Activated naive CD4-positive, alpha-beta T cell (primary cell): ENCODE results near the gene SKAP1.
A peak's percentile ranks its signal among the peaks of the same experiment; 100 is the strongest.
"Not testable (repeated sequence)": the region's sequence is repeated elsewhere in the genome, so short reads cannot be mapped to it uniquely, and the experiment has no call there.

Experiments
- DNase-seq, 4 experiments: peaks; one replicate each; lab custom pipeline; 2025; lab: John Stamatoyannopoulos, UW

Gene SKAP1

GRCh38 chr17:48429638-48430586 lies at the start of gene SKAP1:
Gene SKAP1 (minus strand): TSS chr17:48430214.
- peak in 3 of 4 experiments; percentile 20 to 60 (median 29) for DNase-seq

GRCh38 chr17:48479014-48479402 lies 49.0 kb upstream of the SKAP1 start:
- no peak for DNase-seq

DNA sequence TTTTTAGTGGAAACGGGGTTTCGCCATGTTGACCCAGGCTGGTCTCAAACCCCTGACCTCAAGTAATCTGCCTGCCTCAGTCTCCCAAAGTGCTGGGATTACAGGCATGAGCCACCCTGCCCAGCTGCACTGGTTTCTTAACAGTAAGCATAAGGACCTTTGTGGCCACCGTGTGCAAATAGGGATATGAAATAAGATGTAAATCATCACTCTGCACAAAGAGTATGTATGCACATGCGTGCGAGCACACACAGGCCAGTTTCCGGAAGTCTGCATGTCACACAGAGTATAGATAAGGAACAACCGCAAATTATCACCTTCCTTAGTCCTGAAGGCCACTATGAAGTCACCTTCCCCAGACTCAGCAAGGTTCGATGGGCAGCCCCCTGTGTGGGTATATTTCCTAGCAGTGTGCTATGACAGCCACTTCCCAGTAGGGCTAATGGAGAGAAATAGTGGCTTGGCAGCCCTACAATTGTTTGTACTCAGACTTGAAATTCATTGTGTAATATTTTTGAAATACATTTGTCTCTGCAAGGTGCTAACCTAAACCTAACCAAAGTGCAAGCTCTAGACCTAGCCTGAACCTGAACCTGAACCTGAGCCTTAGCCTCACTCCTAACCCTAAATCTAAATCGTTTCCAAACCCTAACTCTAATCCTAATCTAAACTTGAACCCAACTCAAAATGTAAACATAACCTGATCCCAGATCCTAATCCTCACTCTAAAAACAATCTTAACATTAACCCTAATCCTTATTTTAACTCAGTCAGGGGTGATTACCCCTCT lies 48.4 kb upstream of the SKAP1 start:
- DNase-seq = peak in 1 of 4 experiments; percentile 3

GRCh38 chr17:48477221-48477620 lies 47.2 kb upstream of the SKAP1 start:
- no peak for DNase-seq

GRCh38 chr17:48472411-48473281 lies 42.6 kb upstream of the SKAP1 start:
- DNase-seq = no peak

GRCh38 chr17:48471817-48472410 lies 41.9 kb upstream of the SKAP1 start:
- DNase-seq = no peak

GRCh38 chr17:48470388-48471034 lies 40.5 kb upstream of the SKAP1 start:
- no peak for DNase-seq

- DNase-seq = no peak
Measured at GRCh38 chr17:48469227-48469626, 39.2 kb upstream of the SKAP1 start.

DNA sequence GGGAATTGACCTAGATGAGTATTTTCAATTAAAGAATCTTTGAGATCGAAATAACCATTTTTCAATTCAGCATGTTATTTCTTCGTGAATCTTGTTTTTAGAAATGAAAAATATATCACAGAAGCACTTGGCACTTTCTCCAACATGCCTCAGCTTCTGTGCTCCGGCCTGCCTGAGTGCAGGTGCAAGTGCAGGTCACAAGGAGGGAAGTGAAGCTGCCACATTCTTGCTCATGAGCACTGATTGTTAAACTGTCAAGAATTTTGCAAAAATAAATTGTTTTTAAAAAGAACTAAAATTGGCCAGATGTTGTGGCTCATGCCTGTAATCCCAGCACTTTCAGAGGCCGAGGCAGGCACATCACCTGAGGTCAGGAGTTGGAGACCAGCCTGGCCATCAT lies 38.3 kb upstream of the SKAP1 start:
- no peak for DNase-seq

- no peak for DNase-seq
Measured at GRCh38 chr17:48465884-48466283, 35.9 kb upstream of the SKAP1 start.

DNA sequence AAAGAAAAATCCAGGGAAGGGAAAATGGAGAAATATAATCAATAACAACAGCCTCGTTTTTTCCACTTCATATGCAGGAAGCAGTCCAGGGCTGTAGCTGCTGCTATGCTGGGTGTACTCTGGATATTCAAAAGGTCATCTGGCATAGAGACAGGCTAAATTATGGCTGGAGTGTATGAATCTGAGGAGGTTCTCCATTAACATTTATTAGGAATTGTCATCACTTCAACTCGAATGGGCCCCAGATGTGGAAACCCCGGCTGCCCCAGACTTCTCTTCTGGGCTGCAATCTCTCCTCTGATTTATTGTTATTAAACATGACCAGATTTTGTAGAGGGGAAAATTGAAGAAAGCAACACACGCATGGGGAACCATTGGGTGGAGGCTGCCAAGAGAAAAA lies 33.5 kb upstream of the SKAP1 start:
- no peak for DNase-seq

DNA sequence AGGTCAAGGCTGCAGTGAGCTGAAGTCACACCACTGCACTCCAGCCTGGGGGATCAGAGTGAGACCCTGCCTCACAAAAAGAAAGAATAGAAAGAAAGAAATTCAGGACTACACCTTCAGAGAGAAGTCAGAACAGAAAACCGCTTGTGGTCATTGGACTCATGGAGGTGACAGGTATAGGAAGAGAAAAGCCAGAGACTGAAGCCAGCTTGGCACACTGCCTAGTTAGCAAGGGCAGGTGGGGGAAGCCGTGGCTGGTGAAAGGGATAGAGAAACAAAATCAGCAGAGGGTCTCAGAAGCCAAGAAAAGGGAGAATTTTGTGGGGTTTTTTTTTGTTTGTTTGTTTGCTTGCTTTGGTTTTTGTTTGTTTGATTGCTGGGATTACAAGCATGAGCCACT lies 32.9 kb upstream of the SKAP1 start:
- DNase-seq = no peak

- DNase-seq = no peak
Measured at GRCh38 chr17:48460052-48460451, 30.0 kb upstream of the SKAP1 start.

DNA sequence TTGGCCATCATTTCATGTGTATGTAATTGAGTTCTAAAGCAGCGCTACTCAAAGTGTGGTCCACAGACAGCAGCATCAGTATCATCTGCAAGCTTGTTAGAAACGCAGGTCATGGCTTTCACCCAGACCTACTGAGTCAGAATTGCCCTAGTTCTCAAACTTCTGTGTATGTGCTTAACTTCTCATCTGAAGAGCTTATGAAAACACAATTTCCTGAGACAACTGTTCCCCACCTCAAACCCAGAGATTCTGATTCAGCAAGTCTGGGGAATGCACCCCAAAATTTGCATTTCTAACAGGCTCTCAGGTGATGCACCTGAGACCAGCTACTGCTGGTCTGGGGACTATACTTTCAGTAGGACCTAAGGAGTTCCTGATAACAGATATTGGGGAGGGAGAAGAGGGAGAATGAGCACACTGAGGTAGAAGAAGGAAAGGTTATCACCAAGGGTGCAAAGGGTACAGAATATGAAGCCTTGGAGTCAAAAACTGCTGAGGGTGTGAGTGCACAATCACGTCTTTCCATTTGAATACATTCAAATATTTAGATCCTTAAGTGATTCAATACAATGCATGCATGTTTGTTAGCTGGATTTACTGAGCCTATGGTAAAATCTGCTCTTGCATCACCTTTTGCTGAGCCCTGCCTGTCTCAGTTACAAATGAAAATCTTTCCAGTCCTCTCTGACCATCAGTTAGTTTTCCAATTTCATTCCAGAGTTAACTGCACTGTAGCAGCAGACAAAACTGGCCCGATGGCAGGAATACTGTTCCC lies 29.2 kb upstream of the SKAP1 start:
- DNase-seq = no peak

GRCh38 chr17:48457080-48457836 lies 27.2 kb upstream of the SKAP1 start:
- peak; percentile 37 to 69 (median 49) for DNase-seq

DNA sequence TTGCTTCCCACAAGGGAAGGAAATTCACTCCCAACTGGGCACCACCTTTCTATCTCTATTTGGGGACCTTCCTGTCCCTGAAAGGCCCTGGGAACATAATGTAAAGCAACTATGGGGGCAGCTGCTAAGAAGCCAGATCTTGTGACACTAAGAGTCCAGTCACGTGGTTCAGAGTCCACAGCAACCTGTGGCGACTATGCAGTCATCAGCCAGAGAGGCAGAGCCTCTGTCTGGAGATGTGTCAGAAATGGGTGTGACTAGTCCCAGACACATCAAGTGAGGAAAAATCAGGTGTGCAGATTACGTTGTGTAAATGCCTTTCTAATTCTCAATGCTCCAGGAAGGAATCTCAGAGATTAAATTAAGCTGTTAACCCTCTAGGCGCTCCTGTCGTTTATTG lies 26.6 kb upstream of the SKAP1 start:
- no peak for DNase-seq

- no peak for DNase-seq
Measured at GRCh38 chr17:48455791-48456190, 25.8 kb upstream of the SKAP1 start.

GRCh38 chr17:48453447-48453846 lies 23.4 kb upstream of the SKAP1 start:
- no peak for DNase-seq

GRCh38 chr17:48451489-48451888 lies 21.5 kb upstream of the SKAP1 start:
- DNase-seq = no peak

- DNase-seq = not testable (repeated sequence)
Measured at GRCh38 chr17:48449335-48449734, 19.3 kb upstream of the SKAP1 start.
